ENCODE data around the gene BUB1.
A peak's percentile ranks its signal among the peaks of the same experiment; 100 is the strongest.
"Not testable (repeated sequence)": the region's sequence is repeated elsewhere in the genome, so short reads cannot be mapped to it uniquely, and the experiment has no call there.

Gene BUB1

DNA sequence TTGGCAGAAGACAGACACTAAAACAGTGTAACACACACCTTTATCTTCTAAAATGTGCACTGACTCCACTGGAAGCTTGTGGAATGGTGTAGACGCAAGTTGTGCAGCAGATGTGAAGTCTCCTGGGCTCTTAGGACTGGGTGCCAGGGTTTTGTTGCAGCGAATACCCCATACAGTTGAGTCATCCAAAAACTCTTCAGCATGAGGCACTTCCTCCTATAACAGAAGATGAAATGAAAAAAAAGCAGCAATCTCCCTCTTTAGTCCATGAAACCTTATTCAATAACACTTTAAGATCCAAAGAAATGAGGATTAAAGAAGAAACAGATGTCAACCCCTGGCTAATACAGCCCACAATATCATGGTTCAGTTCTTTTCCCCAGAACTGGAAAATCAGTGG is 22.2 kb downstream of the BUB1 start:
- DNase-seq (ENCODE audit: low spot score): peak; percentile 38

DNA sequence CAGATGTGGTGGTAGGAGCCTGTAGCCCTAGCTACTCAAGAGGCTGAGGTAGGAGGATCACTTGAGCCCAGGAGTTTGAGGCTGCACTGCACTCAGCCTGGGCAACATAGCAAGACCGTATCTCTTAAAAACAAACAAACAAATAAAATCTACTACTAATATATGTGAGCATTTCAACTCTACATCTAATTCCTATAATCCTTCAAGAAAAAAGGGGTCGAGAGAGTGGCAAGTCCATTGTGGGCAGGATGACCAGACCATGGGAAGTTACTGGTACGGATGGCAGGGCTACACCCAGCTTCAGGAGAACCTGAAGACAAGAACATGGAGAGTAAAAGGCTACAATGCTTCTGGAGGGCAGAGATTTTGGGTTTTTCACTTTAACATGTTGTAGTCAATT is 24.0 kb downstream of the BUB1 start:
- no peak for DNase-seq (ENCODE audit: low spot score)

DNA sequence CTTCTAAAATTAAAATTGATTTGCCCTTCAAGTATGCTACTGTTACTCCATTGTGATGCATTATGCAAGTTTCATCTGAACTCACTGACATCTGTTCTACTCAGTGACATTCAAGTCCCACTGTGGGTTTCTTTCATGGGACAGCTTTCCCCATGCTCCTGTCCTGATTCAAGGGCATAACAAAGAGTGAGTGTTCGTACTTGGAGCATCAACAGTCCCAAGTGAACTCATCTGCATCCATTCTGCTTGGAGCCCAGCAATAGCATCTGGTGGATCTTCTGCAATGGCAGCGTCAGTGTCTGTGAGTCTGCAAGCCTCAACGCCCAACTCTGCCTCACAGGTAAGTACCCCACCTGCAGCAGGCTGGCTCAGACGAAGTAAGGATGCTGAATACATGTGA is 27.5 kb downstream of the BUB1 start:
- DNase-seq (ENCODE audit: low spot score): no peak

DNA sequence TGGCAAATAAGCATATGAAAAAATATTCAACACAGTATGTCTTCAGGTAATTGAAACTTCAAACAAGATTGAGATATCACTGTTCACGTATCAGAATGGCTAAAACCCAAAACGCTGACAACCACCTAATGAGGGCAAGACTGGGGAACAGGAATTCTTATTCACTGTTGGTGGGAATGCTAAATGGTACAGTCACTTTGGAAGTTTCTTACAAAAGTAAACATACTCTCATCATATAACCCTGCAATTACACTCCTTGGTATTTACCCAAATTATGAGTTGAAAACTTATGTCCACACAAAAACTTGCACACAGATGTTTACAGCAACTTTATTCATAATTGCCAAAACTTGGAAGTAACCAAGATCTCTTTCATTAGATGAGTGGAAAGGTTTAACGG is 30.1 kb downstream of the BUB1 start:
- DNase-seq (ENCODE audit: low spot score): no peak

DNA sequence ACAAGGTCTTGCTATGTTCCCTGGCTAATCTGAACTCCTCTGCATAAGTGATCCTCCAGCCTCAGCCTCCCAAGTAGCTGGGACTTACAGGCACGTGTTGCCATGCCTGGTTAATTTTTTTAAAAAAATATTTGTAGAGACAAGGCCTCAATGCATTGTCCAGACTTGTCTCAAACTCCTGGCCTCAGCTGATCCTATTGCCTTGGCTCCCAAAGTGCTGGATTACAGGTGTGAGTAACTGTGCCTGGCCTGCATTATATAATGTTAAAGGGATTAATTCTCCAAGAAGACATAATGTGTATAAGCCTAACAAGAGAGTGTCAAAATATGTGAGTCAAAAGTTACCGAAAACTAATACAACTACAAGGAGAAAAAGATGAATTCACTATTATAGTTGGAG is 32.2 kb downstream of the BUB1 start:
- DNase-seq (ENCODE audit: low spot score): no peak

DNA sequence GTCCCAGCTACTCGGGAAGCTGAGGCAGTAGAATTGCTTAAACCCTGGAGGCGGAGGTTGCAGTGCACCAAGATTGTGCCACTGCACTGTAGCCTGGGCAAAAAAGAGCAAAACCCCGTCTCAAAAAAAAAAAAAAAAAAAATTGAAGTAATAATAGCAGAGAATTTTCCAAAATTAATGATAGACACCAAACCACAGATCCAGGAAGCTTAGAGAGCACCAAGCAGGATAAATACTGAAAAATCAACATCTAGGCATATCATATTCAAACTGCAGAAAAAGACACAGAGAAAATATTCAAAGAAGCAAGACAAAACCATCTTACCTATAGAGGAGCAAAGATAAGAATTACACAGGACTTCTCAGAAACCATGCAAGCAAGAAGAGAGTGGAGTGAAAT is 33.5 kb downstream of the BUB1 start:
- DNase-seq (ENCODE audit: low spot score): no peak

DNA sequence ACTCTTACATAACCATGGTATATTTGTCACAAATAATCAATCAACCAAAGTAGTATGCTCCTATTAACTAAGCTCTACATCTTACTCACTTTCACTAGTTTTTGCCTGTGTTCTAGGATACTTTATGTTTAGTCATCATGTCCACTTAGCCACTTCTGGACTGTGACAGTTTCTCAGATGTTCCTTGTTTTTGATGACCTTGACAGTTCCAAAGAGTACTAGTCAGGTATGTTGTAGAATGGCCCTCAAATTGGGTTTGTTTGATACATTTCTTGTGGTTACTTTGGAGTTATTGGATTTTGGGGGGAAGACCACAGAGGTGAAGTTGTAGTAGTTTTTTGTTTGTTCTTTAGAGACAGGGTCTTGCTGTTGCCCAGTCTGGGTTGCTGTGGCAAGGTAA is 35.5 kb downstream of the BUB1 start:
- no peak for DNase-seq (ENCODE audit: low spot score)

DNA sequence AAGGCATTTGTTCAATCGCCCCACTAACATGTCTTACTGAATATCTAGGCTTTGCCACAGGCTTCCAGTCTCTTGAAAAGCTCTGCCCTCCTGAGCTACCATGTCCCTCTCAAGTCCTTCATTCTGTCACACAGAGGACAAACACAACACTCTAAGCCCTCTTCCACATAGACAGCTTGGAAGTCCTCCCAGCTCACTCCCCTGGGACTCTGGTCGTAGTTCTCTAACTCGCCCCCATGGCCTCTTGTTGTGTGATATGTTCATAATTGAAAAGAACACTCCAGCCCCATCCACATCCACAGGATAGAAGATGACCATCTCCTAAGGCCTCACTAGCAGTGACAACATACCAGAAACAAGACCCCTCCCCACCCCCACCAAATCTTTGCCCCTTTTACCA is 37.9 kb downstream of the BUB1 start:
- no peak for DNase-seq (ENCODE audit: low spot score)

DNA sequence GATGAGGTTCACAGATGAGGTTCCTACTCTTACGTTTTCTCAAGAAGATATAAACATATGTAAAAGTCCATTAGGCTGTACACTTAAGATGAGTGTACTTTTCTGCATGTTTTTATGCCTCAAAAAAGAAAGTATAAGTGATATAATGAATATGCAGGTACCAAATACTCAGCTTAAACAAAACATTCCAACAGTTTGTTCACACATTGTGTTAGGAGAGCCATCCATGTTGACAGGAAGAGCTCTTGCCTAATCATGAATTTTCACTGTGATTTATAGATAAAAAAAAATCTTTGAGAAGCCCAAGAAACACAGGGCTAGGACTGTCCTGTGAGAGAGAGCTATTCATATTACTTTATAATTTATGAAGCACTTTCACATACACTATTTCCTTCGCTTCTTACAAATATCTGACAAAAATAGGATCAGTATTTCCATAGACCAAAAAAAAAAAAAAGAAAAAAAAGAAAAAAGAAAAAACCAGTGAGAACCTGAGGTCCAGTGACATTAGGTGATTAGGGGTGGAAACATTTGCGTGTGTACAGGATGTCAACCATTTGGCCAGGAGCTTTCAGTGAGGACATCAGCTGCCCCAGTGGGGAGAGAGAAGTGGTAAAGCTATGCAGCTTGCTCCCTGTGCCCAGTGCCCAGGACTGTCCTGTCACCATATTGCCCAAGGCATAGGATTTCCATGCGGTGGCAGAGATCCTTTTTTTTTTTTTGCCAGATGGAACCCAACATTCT is 38.7 kb downstream of the BUB1 start:
- no peak for DNase-seq (ENCODE audit: low spot score)

DNA sequence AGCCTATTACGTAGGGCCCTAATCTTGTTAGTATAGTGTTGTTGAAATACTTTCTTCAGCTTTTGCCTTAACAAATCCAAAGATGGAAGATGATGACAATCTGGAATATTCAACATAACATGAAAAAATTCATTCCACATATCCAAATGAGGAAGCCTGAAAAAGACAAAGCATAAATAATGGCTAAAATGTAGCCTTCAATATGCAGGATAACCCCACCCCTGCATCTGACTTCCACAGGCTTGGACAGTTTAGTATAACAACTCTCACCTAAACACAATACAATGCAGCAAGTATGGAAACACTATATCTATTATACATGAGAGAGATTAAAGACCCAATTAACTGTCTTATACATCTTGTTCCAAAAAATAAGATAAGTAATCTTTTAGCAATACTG is 39.9 kb downstream of the BUB1 start:
- no peak for DNase-seq (ENCODE audit: low spot score)

DNA sequence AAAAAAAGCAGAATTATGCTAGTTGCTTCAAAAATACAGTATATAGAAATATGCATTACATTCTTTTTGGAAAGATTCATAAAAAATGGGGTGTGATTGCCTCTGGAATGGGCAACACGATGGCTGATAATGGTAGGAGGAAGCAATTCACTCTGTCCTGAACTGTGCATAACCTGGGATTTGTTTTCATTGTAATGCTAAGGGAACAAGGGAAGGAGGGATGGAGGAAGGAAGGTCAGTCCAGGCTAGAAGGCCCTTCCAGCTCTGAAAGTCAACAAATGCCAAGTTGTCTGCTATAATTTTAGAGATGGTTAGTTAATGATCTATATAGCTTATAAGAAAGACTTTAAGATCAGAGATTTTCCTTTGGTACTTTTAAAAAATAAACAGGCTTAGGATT is 40.8 kb downstream of the BUB1 start:
- no peak for DNase-seq (ENCODE audit: low spot score)

DNA sequence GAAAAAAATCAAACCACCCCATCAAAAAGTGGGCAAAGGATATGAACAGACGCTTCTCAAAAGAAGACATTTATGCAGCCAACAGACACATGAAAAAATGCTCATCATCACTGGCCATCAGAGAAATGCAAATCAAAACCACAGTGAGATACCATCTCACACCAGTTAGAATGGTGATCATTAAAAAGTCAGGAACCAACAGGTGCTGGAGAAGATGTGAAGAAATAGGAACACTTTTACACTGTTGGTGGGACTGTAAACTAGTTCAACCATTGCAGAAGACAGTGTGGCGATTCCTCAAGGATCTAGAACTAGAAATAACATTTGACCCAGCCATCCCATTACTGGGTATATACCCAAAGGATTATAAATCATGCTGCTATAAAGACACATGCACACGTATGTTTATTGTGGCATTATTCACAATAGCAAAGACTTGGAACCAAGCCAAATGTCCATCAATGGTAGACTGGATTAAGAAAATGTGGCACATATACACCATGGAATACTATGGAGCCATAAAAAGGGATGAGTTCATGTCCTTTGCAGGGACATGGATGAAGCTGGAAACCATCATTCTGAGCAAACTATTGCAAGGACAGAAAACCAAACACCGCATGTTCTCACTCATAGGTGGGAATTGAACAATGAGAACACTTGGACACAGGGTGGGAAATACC is 41.8 kb downstream of the BUB1 start:
- DNase-seq (ENCODE audit: low spot score): not testable (repeated sequence)

DNA sequence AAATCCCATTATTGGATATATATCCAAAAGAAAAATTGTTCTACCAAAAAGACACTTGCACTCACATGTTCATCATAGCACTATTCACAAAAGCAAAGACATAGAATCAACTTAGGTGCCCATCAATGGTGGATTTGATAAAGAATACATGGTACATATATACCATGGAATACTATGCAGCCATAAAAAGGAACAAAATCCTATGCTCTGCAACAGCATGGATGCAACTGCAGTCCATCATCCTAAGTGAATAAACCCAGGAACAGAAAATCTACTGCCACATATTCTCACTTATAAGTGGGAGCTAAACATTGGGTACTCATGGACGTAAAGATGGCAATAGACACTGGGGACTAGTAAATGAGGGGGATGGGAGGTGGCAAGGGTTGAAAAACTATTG is 50.5 kb downstream of the BUB1 start:
- DNase-seq (ENCODE audit: low spot score): not testable (repeated sequence)

DNA sequence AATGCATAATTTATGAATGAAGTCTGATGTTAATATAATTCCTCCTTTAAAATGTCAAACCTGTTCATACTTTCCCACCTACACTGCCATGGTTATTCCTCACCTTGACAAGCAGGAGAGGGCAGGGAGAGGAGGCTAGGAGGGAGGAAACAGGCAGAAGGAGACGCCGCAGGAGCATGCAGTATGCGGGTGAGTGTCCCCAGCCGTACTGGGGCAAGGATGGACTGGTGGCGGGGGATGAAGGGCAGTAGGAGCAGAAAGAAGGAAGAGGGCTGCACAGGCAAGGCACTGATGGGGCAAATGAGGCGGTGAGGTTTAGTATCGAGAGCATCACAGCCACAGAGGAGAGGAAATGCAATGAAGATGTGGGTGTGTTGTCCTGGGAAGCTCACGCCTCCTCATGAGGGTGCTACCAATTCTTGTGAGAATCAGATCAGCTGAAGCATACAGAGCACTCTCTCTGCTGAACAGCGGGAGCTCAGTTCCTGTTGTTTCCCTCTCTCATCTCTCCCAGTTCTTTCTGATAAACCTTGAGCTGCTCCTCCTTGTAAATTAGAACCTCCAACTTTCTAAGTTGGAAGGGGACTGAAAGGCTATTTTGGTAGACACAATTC is 58.4 kb downstream of the BUB1 start:
- not testable (repeated sequence) for DNase-seq (ENCODE audit: low spot score)

DNA sequence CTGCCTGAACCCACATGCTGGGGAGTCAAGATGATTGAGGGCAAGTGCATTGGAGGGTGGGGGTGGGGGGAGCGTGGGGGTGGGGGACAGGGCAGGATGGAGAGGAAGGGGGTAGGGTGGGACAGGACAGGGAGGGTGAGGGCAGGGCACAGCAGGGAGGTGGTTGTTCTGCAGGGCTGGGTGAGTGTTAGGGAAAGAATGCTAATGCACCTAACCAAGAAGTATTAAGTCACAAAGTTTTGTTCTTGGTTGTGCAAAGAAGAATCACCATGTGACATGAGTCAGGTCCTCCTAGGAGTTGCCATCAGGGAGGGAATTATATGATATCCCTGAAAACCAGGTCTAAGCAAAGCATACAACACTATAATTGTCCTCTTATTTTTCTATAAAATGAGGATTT is 63.9 kb downstream of the BUB1 start:
- not testable (repeated sequence) for DNase-seq (ENCODE audit: low spot score)

DNA sequence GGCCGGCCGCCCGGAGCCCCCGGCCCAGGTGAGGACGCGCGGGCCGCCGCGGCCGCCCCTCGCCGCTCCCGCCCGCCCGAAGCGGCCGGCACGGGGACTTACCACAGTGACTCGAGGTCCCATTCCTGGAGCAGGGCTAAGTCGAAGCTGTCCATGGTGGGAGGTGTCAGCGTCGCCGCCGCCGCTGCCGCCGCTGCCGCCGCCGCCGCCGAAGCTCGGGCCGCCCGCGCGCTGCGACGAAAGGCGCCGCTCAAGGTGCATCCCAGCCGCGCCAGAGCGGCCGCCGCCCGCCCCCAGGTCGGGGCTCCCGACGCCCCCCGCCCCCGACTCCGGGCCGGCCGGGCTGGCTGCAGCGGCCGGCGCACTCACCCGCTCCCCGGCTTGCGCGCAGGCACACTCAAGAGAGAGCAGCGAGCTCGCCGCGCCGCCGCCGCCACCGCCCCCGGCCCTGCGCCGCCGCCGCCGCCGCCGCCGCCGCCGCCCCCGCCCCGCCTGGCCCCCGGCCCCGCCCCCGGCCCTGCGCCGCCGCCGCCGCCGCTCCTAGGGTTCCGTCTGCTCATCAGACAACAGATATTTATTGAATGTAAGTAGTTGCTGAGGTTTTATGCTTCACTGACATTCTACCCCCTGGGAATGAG is 67.1 kb downstream of the BUB1 start:
- not testable (repeated sequence) for DNase-seq (ENCODE audit: low spot score)

DNA sequence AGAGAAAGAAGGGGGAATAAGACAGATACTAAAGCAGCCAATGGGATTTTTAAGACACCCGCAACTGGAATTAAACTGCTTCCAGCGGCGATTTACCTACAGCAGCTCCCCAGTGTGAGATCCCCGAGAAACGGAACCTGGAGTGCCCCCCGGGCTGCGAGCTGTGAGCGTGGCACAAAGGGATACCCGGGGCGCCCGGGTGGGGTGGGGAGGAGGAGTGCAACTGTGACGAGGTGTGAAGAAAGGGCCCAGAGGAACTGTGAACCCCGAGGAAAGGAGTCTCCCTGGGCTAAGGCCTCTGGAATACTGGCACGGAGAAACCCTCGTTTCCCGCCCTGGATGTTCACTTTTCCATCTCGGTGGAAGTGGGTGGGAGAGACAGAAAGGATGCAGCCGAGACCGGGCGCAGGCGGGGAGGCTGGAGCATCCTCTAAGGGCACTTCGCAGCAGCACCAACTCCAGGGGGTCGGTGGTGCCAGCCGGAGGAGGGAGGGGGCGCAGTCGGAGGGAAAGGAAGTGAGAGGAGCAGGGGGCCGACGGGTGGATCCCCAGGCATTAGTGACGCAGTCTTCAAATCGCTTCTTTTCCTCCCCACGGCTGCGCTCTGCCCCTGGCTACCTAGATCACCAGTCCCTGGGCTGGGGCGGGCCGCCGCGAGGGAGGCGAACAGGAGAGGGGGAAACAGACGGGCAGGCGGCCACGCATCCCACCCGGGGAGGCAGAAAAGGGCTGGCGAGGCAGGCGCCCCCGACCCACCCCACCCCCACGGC is 67.8 kb downstream of the BUB1 start:
- not testable (repeated sequence) for DNase-seq (ENCODE audit: low spot score)

DNA sequence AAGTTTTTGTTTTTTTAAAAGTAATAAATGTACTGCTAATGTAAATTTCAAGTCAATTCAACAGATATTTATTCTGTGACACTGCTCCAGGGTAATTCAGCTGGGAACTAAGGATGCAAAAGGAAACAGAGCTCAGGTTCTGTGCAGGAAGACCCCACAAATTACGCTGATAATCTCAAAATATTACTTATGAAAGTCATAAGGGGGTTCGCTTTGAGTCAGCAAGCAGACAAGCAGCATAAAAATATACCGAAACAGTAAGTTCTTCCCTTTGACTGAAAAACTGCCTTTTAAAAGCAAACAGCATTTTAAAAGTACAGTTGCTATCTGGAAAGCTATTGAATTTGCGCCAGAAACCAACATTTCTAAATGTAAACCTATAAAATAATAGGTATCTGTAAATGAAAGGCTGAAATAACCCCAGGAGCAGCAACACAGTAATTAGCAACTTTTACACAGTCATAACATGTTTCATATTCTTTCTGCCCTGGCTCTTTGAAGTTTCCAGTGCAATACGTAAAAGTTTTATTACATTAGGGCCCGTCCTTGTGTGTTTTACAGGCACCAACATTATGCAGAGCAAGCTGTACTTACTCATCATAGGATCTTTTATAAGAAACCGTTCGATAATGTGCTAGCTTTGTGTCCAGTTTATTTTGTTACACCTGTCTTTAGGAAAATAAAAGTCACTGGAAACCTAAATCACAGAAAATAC is 68.9 kb downstream of the BUB1 start:
- not testable (repeated sequence) for DNase-seq (ENCODE audit: low spot score)

DNA sequence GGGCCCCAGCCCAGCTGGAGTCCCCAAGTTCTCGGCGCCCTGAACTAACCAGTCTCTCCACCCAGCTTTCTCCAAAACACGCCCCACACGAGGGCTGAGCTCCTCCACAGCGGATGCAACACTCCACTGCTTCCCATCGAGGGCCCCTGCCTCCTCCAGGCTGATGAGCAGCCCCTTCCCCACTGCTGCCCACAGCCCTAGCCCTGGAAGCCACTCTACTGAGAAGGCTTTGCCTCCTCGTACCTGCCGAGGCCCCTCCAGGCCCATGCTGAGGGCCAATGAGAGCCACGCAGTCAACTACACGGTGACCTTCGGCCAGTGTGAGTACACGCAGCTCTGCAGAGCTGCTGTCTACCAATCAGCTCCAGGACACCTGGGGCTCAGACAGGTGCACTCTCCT is 72.8 kb downstream of the BUB1 start:
- not testable (repeated sequence) for DNase-seq (ENCODE audit: low spot score)

DNA sequence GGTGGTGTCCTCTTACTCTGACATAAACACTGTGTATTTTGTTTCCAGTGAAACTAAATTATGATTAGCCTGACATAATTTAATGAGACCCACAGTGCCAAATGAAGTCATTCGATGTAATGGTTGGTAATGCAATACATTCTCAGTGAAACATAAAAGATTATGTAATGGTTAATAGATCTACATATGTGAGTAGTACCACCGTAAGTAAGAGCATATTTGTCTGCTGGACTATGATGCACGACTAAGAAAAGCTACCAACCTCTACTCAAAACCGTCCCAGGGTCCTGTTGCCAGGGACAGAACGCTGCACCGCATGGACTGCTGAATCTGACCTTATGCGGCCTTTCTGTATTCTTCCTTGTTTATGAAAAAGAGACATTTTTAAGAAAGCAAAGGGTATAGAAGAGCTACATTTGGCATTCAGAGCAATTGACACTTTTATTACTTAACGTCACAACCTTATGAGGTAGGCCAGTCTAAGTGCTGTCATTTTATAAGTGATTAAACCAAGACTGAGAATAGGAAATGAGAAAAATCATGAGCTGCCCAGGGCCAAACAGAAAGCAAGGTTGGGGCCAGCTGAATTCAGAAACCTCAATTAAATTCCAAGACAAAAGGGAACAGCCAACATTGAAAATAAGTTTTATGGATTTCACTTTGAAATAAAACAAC is 73.8 kb downstream of the BUB1 start:
- DNase-seq (ENCODE audit: low spot score): not testable (repeated sequence)

DNA sequence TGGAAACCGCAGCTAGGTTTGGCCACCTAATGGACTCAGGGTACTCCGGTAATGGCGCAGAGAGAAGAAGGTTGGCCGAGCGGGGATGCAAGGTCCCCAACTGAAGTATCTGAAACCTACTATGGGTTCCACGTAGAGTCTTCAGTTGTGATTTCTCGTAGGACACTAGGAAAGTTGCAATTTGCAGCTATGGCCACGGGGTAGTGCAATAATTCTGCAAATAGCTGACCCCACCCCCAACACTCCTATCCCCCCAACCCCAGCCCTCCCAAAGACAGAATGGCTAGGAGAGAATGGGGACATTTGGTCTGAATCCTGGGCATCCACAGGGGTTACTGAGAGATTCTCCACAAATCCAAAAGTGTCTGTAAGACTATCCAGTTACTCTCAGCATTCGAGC is 75.7 kb downstream of the BUB1 start:
- DNase-seq (ENCODE audit: low spot score): not testable (repeated sequence)
